OCI-LY7 (cell line): Measurements from ENCODE around the gene TRRAP. TPM values are rescaled to one million over a fixed set of nuclear protein-coding genes. Genes with fewer than 3 reads are reported as not detected.

ENCODE experiments used
- BruUV-seq: library from RNA; stranded (reverse); fragments of 400-500 nt; replicated peaks from 2 replicates; lab custom pipeline; 2021; lab: Mats Ljungman, UMichigan
- CTCF ChIA-PET: fragments of 300-600 bp; sonication (Branson Sonifier 250); formaldehyde crosslinking; loops from one replicate; lab custom pipeline; 2022; ENCODE audit warnings: antibody characterized with exemption; ENCODE audit not compliant: unreplicated experiment; lab: Charles Lee
- POLR2A ChIA-PET: fragments of 300-600 bp; sonication (Branson Sonifier 250); formaldehyde crosslinking; loops from one replicate; lab custom pipeline; 2022; ENCODE audit warnings: antibody characterized with exemption; lab: Charles Lee
- DNase-seq: peaks from one replicate; pipeline ENCODE4 v3.0.0-alpha.2; 2015; ENCODE audit warnings: low spot score
- H2AFZ ChIP-seq: fragments of 200-600 bp; sonication (generic), shearing (Covaris generic); 2 replicates; pipeline ENCODE4 v1.6.1; 2014; ENCODE audit warnings: mild to moderate bottlenecking, antibody characterized with exemption, low read length, moderate library complexity
- H3K27ac ChIP-seq: fragments of 200-600 bp; sonication (generic); 2 replicates; pipeline ENCODE4 v1.5.1; 2014; ENCODE audit warnings: mixed run types, low read depth, mild to moderate bottlenecking, moderate library complexity, low read length, inconsistent platforms; ENCODE audit not compliant: poor library complexity, severe bottlenecking
- H3K36me3 ChIP-seq: fragments of 200-600 bp; sonication (generic); 2 replicates; pipeline ENCODE4 v1.6.1; 2014; ENCODE audit warnings: mild to moderate bottlenecking, antibody characterized with exemption, low read length, moderate library complexity, mixed read lengths; ENCODE audit not compliant: insufficient read depth
- H3K4me1 ChIP-seq: fragments of 200-600 bp; sonication (generic); 2 replicates; pipeline ENCODE4 v1.5.1; 2014; ENCODE audit warnings: mild to moderate bottlenecking, low read length; ENCODE audit not compliant: insufficient read depth, poor library complexity, severe bottlenecking
- H3K4me2 ChIP-seq: fragments of 200-600 bp; sonication (generic); 2 replicates; pipeline ENCODE4 v1.6.1; 2014; ENCODE audit warnings: mild to moderate bottlenecking, low read length
- H3K4me3 ChIP-seq: fragments of 200-600 bp; sonication (generic); 2 replicates; pipeline ENCODE4 v1.5.1; 2014; ENCODE audit warnings: mild to moderate bottlenecking, low read depth, low read length; ENCODE audit not compliant: poor library complexity, severe bottlenecking
- H3K79me2 ChIP-seq: fragments of 200-600 bp; sonication (generic); 2 replicates; pipeline ENCODE4 v1.6.1; 2016; ENCODE audit warnings: low read depth, mild to moderate bottlenecking, low read length, moderate library complexity, mixed read lengths; ENCODE audit not compliant: insufficient read depth
- H3K9me2 ChIP-seq: fragments of 200-600 bp; sonication (generic); 2 replicates; pipeline ENCODE4 v1.6.1; 2016; ENCODE audit warnings: mild to moderate bottlenecking, low read length, mixed read lengths; ENCODE audit not compliant: insufficient read depth
- H3K9me3 ChIP-seq: fragments of 200-600 bp; sonication (generic); 2 replicates; pipeline ENCODE4 v1.6.1; 2014; ENCODE audit warnings: mild to moderate bottlenecking, mixed run types, low read length, mixed read lengths
- H4K20me1 ChIP-seq: fragments of 200-600 bp; sonication (generic); 2 replicates; pipeline ENCODE4 v1.6.1; 2014; ENCODE audit warnings: mild to moderate bottlenecking, antibody characterized with exemption, low read length, moderate library complexity, mixed read lengths; ENCODE audit not compliant: insufficient read depth
- CTCF ChIP-seq: fragments of 200-600 bp; sonication (generic); conservative IDR thresholded peaks from 2 replicates; pipeline ENCODE4 v1.5.1; 2014; ENCODE audit warnings: mild to moderate bottlenecking, antibody characterized with exemption, low read length, moderate library complexity, mixed read lengths
- EZH2phosphoT487 ChIP-seq: fragments of 200-600 bp; sonication (generic); IDR thresholded peaks from 2 replicates; pipeline ENCODE4 v1.6.1; 2018; ENCODE audit warnings: low read depth, borderline replicate concordance, mild to moderate bottlenecking, mixed run types, antibody characterized with exemption, low read length, moderate library complexity, mixed read lengths
- intact Hi-C: fragments of 100-400 bp; cut with micrococcal nuclease; formaldehyde crosslinking; loops from one replicate; pipeline ENCODE4 v1.10.0; 2022; ENCODE audit not compliant: unreplicated experiment
- total RNA-seq, 2 experiments: library from RNA; depleted of rRNA in 1 of 2; stranded (reverse); fragments of >200 nt in 1 of 2; shearing (Covaris generic) in 1 of 2; gene quantifications; 2 replicates each; pipeline ENCODE4 v1.2.3, GENCODE V29; 2014 to 2022

The TRRAP gene
- total RNA-seq, 2 experiments from 2014 or later = 50.4 to 86.1 TPM

GRCh38 chr7:98875501-98875900 lies 2.8 kb upstream of the TRRAP start:
- no peak overlapping the region for H2AFZ ChIP-seq
- H3K9me2 ChIP-seq = no peaks in the 10 kb centered on the region
- no peak for DNase-seq
- peaks cover 14% of the 10 kb centered on the region for H3K79me2 ChIP-seq
- no peak for TF ChIP-seq EZH2phosphoT487
- no peaks in the 10 kb centered on the region for H3K9me3 ChIP-seq
- H4K20me1 ChIP-seq = 0 out of 2 replicates have a peak, but pooled peaks cover 2% of the 10 kb centered on the region
- peaks cover 29% of the 10 kb centered on the region for H3K4me1 ChIP-seq
- H3K36me3 ChIP-seq = peaks cover 3% of the 10 kb centered on the region; the same call in 1 of the 2 replicates
- no peak overlapping the region for H3K4me2 ChIP-seq
- BruUV-seq = no TSS peak
- no peak overlapping the region for H3K4me3 ChIP-seq
- no peak overlapping the region for H3K27ac ChIP-seq
- intact Hi-C loops = loop anchor here (10.0 kb wide), 1 partner anchor 561 kb away; no protein-coding TSS in a partner anchor
- CTCF ChIA-PET = no interaction called here
- POLR2A ChIA-PET = no interaction called here

GRCh38 chr7:98877146-98877545 lies 1.2 kb upstream of the TRRAP start:
- TF ChIP-seq EZH2phosphoT487 (no peak), CTCF (no peak)
- intact Hi-C loops = loop anchor here (10.0 kb wide), 1 partner anchor 562 kb away; no protein-coding TSS in a partner anchor
- ChIA-PET CTCF (no interaction called here), POLR2A (interaction anchor here (0.6 kb wide), 1 partner anchor 627 kb away, joined by 3 read pairs; no protein-coding TSS in a partner anchor)
- no peak overlapping the region for H3K4me3 ChIP-seq
- H4K20me1 ChIP-seq = peaks cover 5% of the 10 kb centered on the region; the same call in 1 of the 2 replicates
- H3K9me2 ChIP-seq = no peaks in the 10 kb centered on the region
- H2AFZ ChIP-seq = no peak overlapping the region
- H3K4me2 ChIP-seq = peak overlapping the region; percentile 80; the same call in 1 of the 2 replicates
- H3K79me2 ChIP-seq = peaks cover 30% of the 10 kb centered on the region
- peaks cover 19% of the 10 kb centered on the region for H3K36me3 ChIP-seq
- peaks cover 24% of the 10 kb centered on the region for H3K4me1 ChIP-seq
- H3K27ac ChIP-seq = no peak overlapping the region
- DNase-seq = no peak
- TSS peak; percentile 43 for BruUV-seq
- no peaks in the 10 kb centered on the region for H3K9me3 ChIP-seq

GRCh38 chr7:98877692-98878364 lies 504 bp upstream of the TRRAP start:
- no peak for DNase-seq
- ChIA-PET CTCF (no interaction called here), POLR2A (no interaction called here)
- BruUV-seq = no TSS peak
- peaks cover 23% of the 10 kb centered on the region for H3K4me1 ChIP-seq
- H3K9me2 ChIP-seq = no peaks in the 10 kb centered on the region
- H3K4me2 ChIP-seq = peak overlapping the region; percentile 80
- H3K79me2 ChIP-seq = peaks cover 32% of the 10 kb centered on the region
- intact Hi-C loops = loop anchor here (10.0 kb wide), 1 partner anchor 563 kb away; no protein-coding TSS in a partner anchor
- TF ChIP-seq CTCF (no peak), EZH2phosphoT487 (no peak)
- peaks cover 5% of the 10 kb centered on the region; the same call in 1 of the 2 replicates for H4K20me1 ChIP-seq
- H3K27ac ChIP-seq = peak overlapping the region; percentile 94
- peaks cover 26% of the 10 kb centered on the region for H3K36me3 ChIP-seq
- H3K4me3 ChIP-seq = peak overlapping the region; percentile 97
- H3K9me3 ChIP-seq = no peaks in the 10 kb centered on the region
- 0 out of 2 replicates have a peak overlapping the region, but pooled peaks have one; percentile 59 for H2AFZ ChIP-seq
